ENCODE results near the gene HHIPL1. TPM values are rescaled to one million over a fixed set of nuclear protein-coding genes. Genes with fewer than 3 reads are reported as not detected.

The HHIPL1 gene
- total RNA-seq, 2 experiments from 2014 or later, result 0.25 to 0.72 TPM

DNA sequence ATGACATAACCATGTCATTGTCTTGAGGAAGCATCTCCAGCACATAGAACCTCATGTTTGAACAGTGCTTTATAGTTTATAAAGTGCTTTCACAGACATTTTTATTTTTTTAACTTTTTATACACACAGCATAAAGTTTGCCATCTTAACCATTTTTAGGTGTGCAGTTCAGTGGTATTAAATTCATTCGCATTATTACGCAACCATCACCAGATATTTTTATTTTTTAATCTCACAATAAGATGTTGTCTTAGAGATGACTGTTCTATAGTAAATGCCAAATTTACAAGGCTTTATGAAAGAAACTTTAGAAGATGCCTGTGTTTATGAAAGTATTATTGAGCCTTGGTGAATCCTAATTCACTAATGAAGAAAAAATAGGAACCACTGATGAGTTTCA is 59.1 kb downstream of the HHIPL1 start:
- no peaks in the 10 kb centered on the region for H3K79me2 ChIP-seq (ENCODE audit: insufficient read depth, low read depth, low read length)
- H3K4me2 ChIP-seq (ENCODE audit: low read length), result no peak overlapping the region
- no peaks in the 10 kb centered on the region for H3K9me2 ChIP-seq (ENCODE audit: insufficient read depth, low read length)
- ChIA-PET CTCF (ENCODE audit: unreplicated experiment) (no interaction called here), POLR2A (no interaction called here)
- TF ChIP-seq, protein P1, sequence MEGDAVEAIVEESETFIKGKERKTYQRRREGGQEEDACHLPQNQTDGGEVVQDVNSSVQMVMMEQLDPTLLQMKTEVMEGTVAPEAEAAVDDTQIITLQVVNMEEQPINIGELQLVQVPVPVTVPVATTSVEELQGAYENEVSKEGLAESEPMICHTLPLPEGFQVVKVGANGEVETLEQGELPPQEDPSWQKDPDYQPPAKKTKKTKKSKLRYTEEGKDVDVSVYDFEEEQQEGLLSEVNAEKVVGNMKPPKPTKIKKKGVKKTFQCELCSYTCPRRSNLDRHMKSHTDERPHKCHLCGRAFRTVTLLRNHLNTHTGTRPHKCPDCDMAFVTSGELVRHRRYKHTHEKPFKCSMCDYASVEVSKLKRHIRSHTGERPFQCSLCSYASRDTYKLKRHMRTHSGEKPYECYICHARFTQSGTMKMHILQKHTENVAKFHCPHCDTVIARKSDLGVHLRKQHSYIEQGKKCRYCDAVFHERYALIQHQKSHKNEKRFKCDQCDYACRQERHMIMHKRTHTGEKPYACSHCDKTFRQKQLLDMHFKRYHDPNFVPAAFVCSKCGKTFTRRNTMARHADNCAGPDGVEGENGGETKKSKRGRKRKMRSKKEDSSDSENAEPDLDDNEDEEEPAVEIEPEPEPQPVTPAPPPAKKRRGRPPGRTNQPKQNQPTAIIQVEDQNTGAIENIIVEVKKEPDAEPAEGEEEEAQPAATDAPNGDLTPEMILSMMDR (conservative IDR thresholded peaks at IDR 0.05; ENCODE audit: low read length), result no peak
- TF ChIP-seq EZH2phosphoT487 (IDR thresholded peaks at IDR 0.05; ENCODE audit: borderline replicate concordance, low read depth, low read length), result no peak
- no peak overlapping the region for H3K27ac ChIP-seq (ENCODE audit: low read depth, low read length, poor library complexity, severe bottlenecking)
- no peak overlapping the region for H3K4me3 ChIP-seq (ENCODE audit: low read depth, low read length, poor library complexity, severe bottlenecking)
- no peaks in the 10 kb centered on the region for H3K36me3 ChIP-seq (ENCODE audit: insufficient read depth, low read length)
- H3K4me1 ChIP-seq (ENCODE audit: insufficient read depth, low read length, poor library complexity, severe bottlenecking), result no peaks in the 10 kb centered on the region
- DNase-seq (ENCODE audit: low spot score), result no peak
- no peaks in the 10 kb centered on the region for H4K20me1 ChIP-seq (ENCODE audit: insufficient read depth, low read length)
- peaks cover 27% of the 10 kb centered on the region for H3K9me3 ChIP-seq (ENCODE audit: low read length)
- H2AFZ ChIP-seq (ENCODE audit: low read length), result no peak overlapping the region
- intact Hi-C loops (cut with micrococcal nuclease; ENCODE audit: unreplicated experiment), result no loop called here
- no TSS peak for BruUV-seq (replicated peaks)

DNA sequence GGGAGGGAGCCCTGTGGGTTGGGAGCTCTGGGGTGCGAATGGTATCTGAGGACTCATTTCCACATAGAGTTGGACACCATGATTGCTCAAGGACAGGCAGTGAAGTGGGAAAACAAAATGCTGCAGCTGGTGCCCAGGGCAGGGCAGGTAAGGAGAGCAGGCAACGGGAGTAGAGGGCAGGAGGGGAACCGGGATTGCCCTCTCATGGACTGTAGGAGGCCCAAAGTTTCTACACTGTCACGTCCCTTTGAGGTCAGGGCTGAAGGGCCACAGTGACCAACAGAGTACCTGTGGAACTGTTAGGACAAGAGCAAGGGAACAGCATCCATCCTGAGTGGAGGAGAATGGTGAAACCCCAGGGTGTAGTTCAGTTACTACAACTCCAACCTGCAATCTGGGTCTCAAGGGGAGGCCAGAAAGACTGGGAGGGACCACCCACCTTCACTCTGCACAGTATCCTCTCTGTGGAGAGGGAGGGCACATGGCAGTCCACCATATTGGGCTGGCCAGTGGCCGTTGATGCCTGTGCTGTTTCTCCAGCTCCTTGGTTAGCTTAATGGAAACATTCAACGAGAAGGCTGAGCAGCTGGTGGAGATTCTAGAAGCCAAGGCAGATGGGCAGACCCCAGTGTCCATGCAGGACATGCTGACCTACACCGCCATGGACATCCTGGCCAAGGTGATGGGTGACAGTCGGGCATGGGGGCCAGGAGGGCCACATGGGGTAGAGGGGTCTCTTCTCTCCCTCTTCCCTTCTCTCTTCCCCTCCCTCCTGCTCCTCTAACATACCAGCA is 61.4 kb downstream of the HHIPL1 start:
- no peak overlapping the region for H3K27ac ChIP-seq (ENCODE audit: low read depth, low read length, poor library complexity, severe bottlenecking)
- no peaks in the 10 kb centered on the region for H3K9me2 ChIP-seq (ENCODE audit: insufficient read depth, low read length)
- TF ChIP-seq, protein P1 (conservative IDR thresholded peaks at IDR 0.05; ENCODE audit: low read length), result no peak
- no peak for TF ChIP-seq EZH2phosphoT487 (IDR thresholded peaks at IDR 0.05; ENCODE audit: borderline replicate concordance, low read depth, low read length)
- H3K79me2 ChIP-seq (ENCODE audit: insufficient read depth, low read depth, low read length), result no peaks in the 10 kb centered on the region
- no TSS peak for BruUV-seq (replicated peaks)
- no peak overlapping the region for H3K4me2 ChIP-seq (ENCODE audit: low read length)
- peaks cover 27% of the 10 kb centered on the region for H3K9me3 ChIP-seq (ENCODE audit: low read length)
- intact Hi-C loops (cut with micrococcal nuclease; ENCODE audit: unreplicated experiment), result no loop called here
- DNase-seq (ENCODE audit: low spot score), result no peak
- H3K36me3 ChIP-seq (ENCODE audit: insufficient read depth, low read length), result no peaks in the 10 kb centered on the region
- ChIA-PET CTCF (ENCODE audit: unreplicated experiment) (no interaction called here), POLR2A (interaction anchor here (0.6 to 1.2 kb wide), 2 partner anchors 11 to 239 kb away, joined by 3 to 4 read pairs; no protein-coding TSS in a partner anchor)
- no peak overlapping the region for H2AFZ ChIP-seq (ENCODE audit: low read length)
- H3K4me1 ChIP-seq (ENCODE audit: insufficient read depth, low read length, poor library complexity, severe bottlenecking), result no peaks in the 10 kb centered on the region
- H3K4me3 ChIP-seq (ENCODE audit: low read depth, low read length, poor library complexity, severe bottlenecking), result no peak overlapping the region
- no peaks in the 10 kb centered on the region for H4K20me1 ChIP-seq (ENCODE audit: insufficient read depth, low read length)

DNA sequence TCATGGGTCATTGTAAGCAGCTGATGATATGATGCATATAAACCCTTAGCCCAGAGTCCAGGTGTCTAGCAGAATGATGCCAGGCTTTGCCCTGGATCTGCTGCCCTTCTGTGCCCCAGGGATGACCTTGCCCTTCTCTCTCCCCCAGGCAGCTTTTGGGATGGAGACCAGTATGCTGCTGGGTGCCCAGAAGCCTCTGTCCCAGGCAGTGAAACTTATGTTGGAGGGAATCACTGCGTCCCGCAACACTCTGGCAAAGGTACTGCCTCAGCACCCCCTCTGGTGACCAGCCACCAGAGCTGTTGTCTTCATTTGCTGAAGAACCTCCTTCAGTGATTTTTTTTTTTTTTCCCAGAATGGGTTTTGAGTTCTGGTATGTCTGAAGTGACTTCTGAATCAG is 62.5 kb downstream of the HHIPL1 start:
- no peak for TF ChIP-seq EZH2phosphoT487 (IDR thresholded peaks at IDR 0.05; ENCODE audit: borderline replicate concordance, low read depth, low read length)
- ChIA-PET POLR2A (no interaction called here), CTCF (ENCODE audit: unreplicated experiment) (no interaction called here)
- H2AFZ ChIP-seq (ENCODE audit: low read length), result no peak overlapping the region
- no peaks in the 10 kb centered on the region for H3K9me2 ChIP-seq (ENCODE audit: insufficient read depth, low read length)
- intact Hi-C loops (cut with micrococcal nuclease; ENCODE audit: unreplicated experiment), result no loop called here
- no peaks in the 10 kb centered on the region for H3K4me1 ChIP-seq (ENCODE audit: insufficient read depth, low read length, poor library complexity, severe bottlenecking)
- DNase-seq (ENCODE audit: low spot score), result no peak
- no peaks in the 10 kb centered on the region for H3K79me2 ChIP-seq (ENCODE audit: insufficient read depth, low read depth, low read length)
- no TSS peak for BruUV-seq (replicated peaks)
- no peak overlapping the region for H3K4me2 ChIP-seq (ENCODE audit: low read length)
- no peaks in the 10 kb centered on the region for H4K20me1 ChIP-seq (ENCODE audit: insufficient read depth, low read length)
- H3K4me3 ChIP-seq (ENCODE audit: low read depth, low read length, poor library complexity, severe bottlenecking), result no peak overlapping the region
- H3K27ac ChIP-seq (ENCODE audit: low read depth, low read length, poor library complexity, severe bottlenecking), result no peak overlapping the region
- no peaks in the 10 kb centered on the region for H3K36me3 ChIP-seq (ENCODE audit: insufficient read depth, low read length)
- peaks cover 21% of the 10 kb centered on the region for H3K9me3 ChIP-seq (ENCODE audit: low read length)
